COLO668 (cell line): ENCODE measurements around the gene TACC2.

ENCODE experiments used
- DNase-seq: peaks from one replicate; lab custom pipeline; 2025; ENCODE audit not compliant: unreplicated experiment; lab: John Stamatoyannopoulos, UW

TACC2 gene

DNA sequence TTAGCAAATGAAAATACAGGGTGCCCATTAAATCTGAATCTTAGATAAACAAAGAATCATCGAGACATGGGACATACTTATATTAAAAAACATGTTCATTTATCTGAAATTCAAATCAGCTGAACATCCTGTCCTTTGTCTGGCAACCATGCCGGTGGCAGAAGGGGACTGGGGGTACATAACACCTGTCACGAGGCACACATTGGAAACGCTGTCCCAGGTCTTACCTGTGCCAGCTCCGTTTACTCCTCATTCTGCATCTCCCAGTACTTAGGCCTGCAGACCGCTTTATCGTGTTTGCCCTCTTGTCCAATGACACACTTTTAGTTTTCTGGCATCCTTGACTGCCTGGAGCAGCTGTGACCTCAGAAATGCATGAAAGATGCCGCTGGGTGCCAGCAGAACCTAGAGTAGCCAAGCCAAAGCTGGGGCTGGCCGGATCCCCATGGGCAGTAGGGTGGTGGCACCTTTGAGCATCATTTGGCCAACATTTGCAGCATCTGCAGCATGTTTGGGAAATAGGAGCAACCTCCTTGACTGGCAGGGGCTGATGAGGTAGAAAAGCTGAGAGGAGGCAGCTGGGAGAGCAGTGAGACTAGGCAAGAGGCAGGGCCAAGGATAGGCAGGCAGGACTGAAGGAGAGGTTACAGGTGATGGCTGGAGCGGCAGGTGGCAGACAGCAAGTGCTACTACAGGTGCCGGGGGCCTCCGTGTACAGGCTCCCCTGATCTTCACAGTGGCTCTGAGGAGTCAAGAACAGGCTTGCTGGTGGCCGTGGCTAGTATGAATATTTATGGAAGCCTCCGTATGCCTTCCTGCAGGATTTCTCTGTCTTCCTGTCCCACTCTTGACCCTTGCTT lies 219.8 kb downstream of the TACC2 start:
- DNase-seq = peak; percentile 33

DNA sequence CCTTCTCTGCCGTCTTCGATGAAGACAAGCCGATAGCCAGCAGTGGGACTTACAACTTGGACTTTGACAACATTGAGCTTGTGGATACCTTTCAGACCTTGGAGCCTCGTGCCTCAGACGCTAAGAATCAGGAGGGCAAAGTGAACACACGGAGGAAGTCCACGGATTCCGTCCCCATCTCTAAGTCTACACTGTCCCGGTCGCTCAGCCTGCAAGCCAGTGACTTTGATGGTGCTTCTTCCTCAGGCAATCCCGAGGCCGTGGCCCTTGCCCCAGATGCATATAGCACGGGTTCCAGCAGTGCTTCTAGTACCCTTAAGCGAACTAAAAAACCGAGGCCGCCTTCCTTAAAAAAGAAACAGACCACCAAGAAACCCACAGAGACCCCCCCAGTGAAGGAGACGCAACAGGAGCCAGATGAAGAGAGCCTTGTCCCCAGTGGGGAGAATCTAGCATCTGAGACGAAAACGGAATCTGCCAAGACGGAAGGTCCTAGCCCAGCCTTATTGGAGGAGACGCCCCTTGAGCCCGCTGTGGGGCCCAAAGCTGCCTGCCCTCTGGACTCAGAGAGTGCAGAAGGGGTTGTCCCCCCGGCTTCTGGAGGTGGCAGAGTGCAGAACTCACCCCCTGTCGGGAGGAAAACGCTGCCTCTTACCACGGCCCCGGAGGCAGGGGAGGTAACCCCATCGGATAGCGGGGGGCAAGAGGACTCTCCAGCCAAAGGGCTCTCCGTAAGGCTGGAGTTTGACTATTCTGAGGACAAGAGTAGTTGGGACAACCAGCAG lies 221.7 kb downstream of the TACC2 start:
- no peak for DNase-seq

DNA sequence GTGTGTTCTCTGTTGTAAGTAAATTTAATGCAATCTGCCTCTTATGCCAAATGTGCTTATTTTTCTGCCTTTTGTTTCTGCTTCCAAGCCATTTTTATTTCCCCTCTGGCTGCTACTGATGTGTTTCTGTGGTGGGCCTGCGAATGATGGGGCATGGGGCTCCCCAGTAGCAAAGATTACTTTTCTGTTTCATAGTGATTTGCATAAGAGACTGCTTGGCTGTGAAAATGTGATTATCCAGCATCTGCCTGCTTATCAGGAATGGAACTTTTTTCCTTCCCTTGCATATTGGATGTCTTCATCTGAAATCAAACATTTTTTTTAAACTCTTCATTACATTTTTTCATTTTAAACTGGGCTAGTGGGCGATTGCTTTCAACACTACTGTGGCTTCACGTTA lies 224.4 kb downstream of the TACC2 start:
- DNase-seq = no peak

DNA sequence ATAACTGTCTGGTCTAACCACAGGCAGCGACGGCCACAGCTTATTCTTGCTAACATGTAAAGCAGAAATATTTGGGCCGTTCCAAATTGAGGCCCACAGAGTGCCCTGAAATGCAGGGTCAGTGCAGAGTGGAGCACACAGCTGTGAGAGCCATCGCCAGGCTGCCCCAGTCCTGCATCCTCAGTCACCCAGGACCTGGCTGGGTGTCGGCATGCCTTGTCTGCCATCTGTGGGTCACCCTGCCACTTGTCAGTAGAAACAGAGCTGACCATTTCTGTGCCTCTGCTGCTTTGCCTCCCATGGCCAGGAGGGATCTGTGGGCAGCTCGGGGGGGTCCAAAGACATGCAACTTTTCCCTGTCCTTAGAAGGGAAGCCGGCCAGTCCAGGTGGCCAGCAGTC lies 224.8 kb downstream of the TACC2 start:
- DNase-seq = peak; percentile 4

DNA sequence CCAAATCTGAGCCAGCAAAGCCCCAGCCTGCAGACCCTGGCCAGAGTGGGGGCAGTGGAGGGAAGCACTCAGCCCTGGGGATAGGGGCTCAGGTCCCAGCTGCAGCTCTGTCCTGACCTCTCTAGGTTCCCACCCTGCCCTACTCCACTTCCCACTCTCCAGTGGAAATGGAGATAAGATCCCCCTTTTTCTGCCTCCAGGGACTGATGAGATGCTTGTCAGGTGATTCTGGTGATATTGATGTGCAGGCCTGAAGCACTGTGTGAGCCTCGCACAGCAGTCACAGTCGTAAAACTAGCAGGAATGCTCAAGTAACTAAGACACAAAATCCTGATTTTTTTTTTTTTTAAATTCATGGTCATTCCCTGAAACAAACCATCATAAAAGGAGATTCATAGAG lies 227.1 kb downstream of the TACC2 start:
- DNase-seq = no peak

DNA sequence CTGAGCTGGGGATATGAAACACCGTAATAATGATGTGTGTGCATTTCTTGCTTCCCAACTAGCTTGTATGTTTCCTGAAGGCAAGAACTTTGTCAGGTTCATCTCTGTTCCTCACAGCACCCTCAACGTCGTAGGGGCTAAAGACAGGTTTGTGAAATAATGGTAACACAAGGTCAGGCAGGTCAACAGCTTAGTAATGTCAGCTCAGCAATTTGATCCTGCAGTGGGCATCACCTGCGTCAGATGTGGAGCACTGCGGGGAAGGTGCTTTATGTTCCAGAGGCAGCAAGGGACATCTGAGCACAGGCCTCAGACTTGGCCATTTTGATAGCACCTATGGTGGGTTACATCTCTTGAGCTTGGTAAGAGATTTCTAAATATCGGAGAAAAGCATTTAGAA lies 230.4 kb downstream of the TACC2 start:
- no peak for DNase-seq

DNA sequence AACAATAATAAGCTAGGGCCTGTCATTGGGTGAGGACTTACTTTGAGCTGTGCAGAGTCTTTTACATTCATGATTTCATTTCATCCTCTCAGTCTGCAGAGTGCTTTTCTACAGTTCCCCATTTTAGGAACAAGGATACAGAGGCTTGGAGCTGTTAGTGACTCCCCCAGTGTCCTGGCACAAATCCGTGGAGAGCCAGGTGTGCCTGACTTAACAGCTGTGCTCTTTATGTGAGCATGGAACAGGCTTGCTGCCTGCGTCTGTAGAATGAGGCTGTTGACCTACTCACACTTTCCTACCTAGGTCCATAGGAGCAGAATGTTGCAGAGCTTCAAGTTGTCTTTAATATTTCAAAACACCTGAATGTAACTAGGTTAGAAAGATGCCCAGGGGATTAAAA lies 231.8 kb downstream of the TACC2 start:
- no peak for DNase-seq

DNA sequence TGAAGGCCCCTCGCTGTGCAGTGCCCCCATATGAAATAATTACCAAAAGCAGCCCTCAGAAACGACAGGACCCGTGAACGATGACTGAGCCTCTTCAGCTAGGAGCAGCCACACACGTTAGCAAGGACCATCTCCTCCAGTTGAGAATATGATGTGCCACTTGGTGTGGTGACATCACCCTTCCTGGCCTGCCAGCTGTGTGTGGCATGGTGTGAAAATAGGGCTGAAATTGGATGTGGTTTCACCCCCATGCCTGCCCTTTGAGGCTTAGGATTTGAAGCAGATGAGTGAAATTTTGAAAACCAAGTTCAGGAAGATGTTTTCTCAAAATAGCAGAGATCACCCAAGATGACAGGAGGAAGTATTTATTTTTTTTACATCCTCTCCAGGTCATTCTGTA lies 233.0 kb downstream of the TACC2 start:
- no peak for DNase-seq

DNA sequence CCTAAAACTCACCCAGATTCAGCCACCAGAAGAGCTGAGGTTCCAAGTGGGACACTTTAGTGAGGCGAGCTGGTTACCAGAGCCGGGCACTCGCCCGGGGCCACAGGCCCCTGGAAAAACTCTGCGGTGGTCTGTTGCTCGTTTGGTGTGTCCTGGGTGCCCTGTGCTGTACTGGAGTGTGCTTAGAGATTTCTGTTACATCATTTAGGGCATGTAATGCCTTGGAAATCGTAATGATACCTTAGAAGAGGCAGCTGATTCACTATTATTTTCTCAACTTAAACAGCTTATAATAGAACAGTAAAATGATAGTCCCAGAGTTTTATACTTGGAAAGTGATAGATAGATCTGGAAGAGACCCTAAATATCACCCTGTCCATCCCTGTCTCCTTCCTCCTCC lies 233.7 kb downstream of the TACC2 start:
- DNase-seq = no peak

DNA sequence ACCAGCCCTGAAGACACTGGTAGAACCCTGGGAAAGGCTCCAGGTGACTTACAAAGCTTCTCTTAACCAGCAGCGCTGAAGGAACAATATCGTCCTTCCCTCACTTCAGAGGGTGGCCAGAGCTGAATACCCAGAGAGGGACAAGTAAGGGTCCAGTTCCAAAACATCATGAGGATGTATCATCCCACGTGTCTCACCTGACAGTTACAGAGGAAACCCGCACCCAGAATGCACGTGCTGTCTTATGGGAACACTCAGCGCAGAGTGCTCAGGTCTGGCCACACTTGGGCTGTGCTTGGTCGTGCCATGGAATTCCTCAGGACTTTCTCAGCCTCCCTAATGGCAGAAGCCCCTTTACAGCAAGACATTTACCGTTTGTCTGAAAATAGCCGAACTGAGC lies 235.2 kb downstream of the TACC2 start:
- no peak for DNase-seq

DNA sequence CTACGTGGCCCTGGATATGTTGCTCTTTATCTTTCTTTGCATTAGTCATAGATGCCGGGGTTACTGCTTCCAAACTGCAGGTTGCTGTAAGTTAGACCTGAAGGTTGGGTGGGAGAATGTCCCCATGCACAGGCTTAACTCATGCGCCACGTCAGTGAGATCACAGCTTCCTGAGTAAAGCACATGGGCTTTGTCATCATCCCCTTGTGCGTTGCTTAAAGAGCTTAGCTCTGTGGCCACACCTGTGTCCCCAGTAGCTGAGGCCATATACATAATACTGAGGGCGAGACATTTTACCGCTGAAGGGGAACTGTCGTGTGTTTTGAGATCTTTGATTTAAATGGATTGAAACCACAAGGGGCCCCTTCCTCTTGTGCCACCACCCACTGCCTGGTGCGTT lies 236.4 kb downstream of the TACC2 start:
- no peak for DNase-seq

DNA sequence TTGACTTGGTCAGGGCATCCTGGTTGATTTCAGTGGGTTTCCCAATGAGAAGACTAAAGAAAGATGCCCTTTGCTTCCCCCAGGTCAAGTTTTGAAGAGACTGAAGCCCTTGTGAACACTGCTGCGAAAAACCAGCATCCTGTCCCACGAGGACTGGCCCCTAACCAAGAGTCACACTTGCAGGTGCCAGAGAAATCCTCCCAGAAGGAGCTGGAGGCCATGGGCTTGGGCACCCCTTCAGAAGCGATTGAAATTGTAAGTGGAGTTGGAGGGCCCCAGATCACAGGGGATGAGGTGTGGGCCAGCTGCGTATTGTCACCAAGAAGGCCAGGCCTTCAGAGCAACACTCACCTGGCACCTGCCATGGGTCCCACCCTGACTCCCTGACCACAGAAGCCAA lies 238.8 kb downstream of the TACC2 start:
- DNase-seq = no peak

DNA sequence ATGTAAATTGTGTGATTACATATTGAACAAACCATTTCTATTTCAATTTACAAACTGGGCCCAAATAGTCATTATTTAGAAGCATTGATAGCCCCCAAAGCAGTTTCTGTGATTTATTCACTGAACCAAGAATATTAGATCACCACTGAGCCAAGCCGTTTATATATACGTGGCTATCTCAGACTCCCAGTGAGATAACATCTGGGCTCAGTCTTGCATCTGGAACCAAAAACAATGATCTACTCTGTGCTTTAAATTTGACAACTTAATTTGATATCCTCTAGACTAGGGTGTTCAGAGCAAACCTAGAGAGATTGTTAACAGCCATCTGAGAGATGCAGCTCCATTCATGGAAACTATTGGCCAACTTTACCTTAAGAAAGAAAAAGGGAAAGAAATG lies 240.7 kb downstream of the TACC2 start:
- no peak for DNase-seq

DNA sequence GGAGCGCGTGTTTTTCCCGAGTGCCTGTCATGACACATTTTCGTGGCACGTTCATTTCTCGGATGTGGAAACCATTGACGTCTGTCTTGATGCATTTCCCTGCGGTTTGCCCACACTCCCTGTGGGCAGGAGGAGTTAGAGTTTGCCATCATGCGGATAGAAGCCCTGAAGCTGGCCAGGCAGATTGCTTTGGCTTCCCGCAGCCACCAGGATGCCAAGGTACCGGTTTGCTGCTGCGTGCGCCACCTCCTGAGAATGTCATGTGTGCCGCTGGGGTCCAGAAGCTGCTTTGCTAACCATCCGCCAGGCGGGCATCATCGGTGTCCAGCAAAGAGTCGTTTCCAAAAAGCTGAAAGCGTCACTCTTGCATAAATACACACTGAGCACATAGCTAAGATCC lies 241.3 kb downstream of the TACC2 start:
- DNase-seq = no peak

DNA sequence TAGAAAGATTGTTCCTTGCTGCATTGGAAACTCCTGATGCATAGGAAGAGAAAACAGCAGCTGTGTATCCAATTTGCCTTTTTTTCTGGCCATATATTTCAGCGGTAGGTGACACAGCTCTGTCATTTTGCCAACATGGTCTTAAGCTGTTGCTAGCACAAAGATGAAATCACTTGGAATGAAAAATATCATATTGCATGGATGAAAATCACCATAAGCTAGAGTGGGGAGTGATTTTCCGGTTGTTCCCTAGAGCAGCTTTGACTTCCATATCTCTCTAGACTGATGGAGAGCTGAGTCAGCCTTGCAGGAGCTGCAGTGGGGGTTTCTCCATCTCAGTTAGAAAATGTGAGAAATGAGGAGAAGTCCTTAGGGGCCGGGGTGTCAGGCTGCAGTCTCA lies 243.8 kb downstream of the TACC2 start:
- no peak for DNase-seq

DNA sequence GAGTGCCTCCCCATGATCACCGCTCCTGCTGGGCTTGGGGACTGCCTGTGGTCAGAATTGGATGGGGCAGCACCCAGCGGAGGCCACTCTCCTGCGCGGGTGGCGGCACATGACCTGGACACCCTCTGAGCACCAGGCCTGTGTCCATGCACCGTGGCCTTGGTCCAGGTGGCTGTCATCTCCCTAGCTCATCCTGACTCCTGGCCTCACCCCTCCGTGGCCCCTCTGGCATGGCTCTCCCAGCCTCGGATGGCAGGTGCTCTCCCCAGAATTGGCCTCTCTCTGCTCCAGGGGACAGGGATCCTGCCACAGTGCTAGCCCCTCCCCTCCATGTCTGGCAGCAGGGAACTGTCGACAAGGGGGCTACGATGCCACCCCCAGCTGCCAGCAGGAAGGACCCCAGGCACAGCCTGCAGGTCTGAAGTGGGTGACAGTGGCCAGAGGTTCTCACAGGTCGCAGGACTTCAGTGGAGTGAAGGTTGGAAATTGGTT lies 244.9 kb downstream of the TACC2 start:
- peak; percentile 59 for DNase-seq

DNA sequence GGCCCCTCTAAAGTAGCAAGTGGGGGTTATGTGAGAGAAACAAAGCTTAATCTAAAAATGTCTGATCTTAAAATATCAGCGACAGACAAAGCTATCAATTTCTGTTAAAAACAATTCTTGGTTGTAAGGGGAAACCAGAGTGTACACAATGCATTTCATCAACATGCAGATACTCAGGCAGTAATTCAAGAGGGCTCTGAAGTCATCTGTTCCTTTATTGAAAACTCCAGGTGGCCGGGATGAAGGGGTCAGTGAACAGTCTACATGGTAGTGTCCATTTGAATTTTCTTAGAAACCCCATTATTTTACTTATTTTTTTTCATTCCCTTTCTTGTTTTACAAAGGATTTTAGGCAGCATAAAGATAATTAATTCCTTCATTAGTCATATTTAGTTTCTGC lies 245.5 kb downstream of the TACC2 start:
- DNase-seq = peak; percentile 44

DNA sequence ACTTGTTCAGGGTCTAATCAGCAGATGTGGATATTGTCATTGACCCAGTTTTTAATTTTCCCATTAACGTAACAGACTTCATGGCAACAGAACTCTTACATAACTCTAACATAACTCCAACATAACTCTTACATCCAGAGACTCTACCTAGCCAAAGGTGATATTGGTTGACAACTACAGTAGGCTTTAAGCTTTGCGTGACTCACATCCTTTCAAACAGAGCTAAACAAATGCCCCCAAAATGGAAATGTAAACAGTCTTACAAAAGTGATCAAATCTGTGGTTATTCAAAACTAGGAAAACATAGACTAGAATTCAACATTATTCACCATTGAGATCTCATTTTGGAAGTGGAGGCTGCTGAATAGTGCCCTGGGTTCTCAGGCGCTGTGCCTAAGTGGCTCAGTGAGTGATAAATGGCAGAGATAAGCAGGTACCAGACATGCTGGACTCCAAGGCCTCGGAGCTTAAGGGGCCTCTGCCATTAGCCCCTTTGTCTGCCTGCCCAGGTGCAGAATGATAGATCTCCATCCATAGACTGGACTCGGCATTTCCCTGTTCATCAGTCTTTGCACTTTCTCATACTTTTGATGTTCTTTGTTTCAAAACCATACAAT lies 247.8 kb downstream of the TACC2 start:
- DNase-seq = peak; percentile 33

DNA sequence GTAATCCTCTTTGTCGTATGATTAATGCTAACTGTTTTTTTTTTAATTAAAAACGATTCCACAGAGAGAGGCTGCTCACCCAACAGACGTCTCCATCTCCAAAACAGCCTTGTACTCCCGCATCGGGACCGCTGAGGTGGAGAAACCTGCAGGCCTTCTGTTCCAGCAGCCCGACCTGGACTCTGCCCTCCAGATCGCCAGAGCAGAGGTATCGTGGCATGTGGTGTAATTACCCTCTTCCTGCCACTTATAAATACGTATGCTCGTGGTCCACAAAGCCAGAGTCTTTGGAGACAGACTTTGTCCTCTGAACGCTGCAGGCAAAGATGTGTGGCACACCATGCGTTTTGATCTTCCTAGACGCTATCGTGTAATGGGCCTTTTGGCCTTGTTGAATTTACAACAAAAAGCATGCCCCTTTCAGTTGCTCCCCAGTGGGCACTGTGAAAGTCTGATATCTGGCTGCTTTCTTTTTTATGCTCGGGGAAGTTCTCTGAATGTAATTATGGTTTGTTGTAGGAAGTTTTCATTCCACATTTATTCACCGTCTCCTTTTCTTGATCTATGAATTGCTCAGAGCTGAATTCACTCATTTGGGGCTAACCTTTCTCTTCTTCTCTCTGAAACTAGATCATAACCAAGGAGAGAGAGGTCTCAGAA lies 248.5 kb downstream of the TACC2 start:
- peak; percentile 35 for DNase-seq

DNA sequence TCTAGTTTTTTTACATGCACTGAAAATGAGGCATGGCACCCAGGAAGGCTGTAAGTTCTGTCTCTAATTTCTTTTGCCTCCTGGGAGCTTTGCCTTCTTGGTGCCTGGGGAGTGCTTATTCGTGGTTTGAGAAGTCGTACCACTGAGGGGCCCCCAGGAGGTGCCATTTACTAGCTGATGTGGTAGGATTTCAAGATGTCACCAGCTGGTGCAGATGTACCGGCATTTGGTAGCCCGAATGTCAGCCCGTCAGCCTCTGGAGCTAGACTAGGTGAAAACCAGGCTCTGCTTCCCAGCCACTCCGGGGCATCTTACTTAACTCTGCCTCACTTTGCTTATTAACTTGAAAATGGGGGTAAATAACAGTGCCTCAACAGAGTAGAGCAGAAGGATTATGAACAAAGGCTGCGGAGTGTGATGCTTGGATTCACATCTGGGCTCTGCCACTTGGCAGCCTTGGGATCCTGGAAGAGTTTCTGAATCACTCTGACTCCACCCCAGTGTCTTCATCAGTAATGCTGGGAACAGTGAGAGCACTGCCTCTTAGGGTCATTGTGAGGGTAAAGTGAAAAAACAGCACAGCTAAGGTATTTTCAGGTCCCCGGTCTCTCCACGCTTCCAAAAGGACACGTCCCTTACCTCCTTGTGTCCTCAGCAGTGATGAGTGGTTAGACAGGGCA lies 250.8 kb downstream of the TACC2 start:
- no peak for DNase-seq

DNA sequence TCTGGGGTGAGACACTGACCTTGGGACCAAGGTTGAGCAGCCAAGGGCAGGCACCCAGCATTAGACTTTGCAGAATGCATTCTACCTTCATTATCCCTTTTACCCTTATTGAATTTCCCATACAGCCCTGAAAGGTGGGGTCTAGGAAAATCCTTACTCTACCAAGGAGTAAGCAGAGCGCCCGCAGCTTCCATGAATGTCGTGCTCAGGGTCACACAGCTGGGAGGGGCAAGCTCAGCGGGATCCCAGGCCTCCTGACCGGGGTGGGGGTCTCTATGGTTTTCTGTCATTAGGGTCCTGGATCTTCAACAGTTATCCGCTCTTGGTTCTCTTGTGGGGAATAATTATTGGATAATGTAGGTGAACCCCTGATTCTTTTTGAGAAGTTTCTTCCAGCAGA lies 251.4 kb downstream of the TACC2 start:
- DNase-seq = no peak
